ENCODE results near the gene PRSS22.
A peak's percentile ranks its signal among the peaks of the same experiment; 100 is the strongest.

- TF ChIP-seq CTCF (IDR thresholded peaks at IDR 0.05; ENCODE audit: insufficient read depth, low read length, poor library complexity, severe bottlenecking) (peak; percentile 70), EZH2phosphoT487 (conservative IDR thresholded peaks at IDR 0.05; ENCODE audit: low read length) (no peak)
Observed at GRCh38 chr16:2904100-2904921, 46.3 kb upstream of the PRSS22 start.

All from SU-DHL-6 (cell line).